ENCODE data around the gene FANCF.

GRCh38 chr11:22674470-22675439 lies 49.1 kb upstream of the FANCF start:
- no peak for TF ChIP-seq EGR1 (IDR thresholded peaks at IDR 0.05)
- no peak for TF ChIP-seq RAD21 (IDR thresholded peaks at IDR 0.05; ENCODE audit: low read depth)
- TF ChIP-seq MAX (IDR thresholded peaks at IDR 0.05) = no peak
- no peak for TF ChIP-seq YY1 (IDR thresholded peaks at IDR 0.05; ENCODE audit: low read depth)
- TF ChIP-seq EP300 (IDR thresholded peaks at IDR 0.05; ENCODE audit: borderline replicate concordance) = no peak
- TF ChIP-seq ZBTB7A (IDR thresholded peaks at IDR 0.05; ENCODE audit: low read depth) = no peak
- no peak for TF ChIP-seq REST (IDR thresholded peaks at IDR 0.05; ENCODE audit: low read depth)
- no peak for TF ChIP-seq CEBPB (IDR thresholded peaks at IDR 0.05)
- no peak for TF ChIP-seq FOXM1 (IDR thresholded peaks at IDR 0.05; ENCODE audit: borderline replicate concordance, low read depth)
- TF ChIP-seq TAF1 (IDR thresholded peaks at IDR 0.05; ENCODE audit: low read depth) = no peak
- no peak for TF ChIP-seq TEAD4 (IDR thresholded peaks at IDR 0.05)
- no peak for TF ChIP-seq USF1 (IDR thresholded peaks at IDR 0.05)
- TF ChIP-seq CREB1 (IDR thresholded peaks at IDR 0.05; ENCODE audit: low read depth) = no peak

Measured in Ishikawa (cell line).